HepG2 (cell line): Measurements from ENCODE around the gene TMEM198. TPM values are rescaled to one million over a fixed set of nuclear protein-coding genes. Genes with fewer than 3 reads are reported as not detected.

Experiments
- BRCA1 ChIP-seq: sonication (generic); formaldehyde crosslinking; IDR thresholded peaks from 2 replicates; pipeline ENCODE4 v1.4.0; 2020; ENCODE audit warnings: missing genetic modification reagents
- ISL2 ChIP-seq: sonication (generic); formaldehyde crosslinking; IDR thresholded peaks from 2 replicates; pipeline ENCODE4 v1.5.0; 2020; ENCODE audit warnings: missing genetic modification reagents
- MTF1 ChIP-seq: sonication (generic); formaldehyde crosslinking; IDR thresholded peaks from 2 replicates; pipeline ENCODE4 v1.5.0; 2020; ENCODE audit warnings: missing genetic modification reagents
- PHF5A ChIP-seq: IDR thresholded peaks from one replicate; pipeline ENCODE4 v1.6.1; 2018; ENCODE audit warnings: low read depth, missing genetic modification reagents; ENCODE audit not compliant: unreplicated experiment
- RFXANK ChIP-seq: IDR thresholded peaks from 2 replicates; pipeline ENCODE4 v1.6.1; 2016
- SAP130 ChIP-seq: IDR thresholded peaks from 2 replicates; pipeline ENCODE4 v1.6.1; 2016; ENCODE audit warnings: low read depth
- ZNF703 ChIP-seq: sonication (generic); formaldehyde crosslinking; IDR thresholded peaks from 2 replicates; pipeline ENCODE4 v1.5.1; 2020; ENCODE audit warnings: missing genetic modification reagents, mild to moderate bottlenecking, moderate library complexity, borderline replicate concordance
- polyA plus RNA-seq, 8 experiments: library from polyadenylated mRNA; depleted of rRNA in 3 of 8; stranded (reverse) in 7 of 8; unstranded in 1 of 8; fragments of >200 nt; fragmentation: Illumina TruSeq in 4 of 8; extraction: Trizol in 4 of 8; gene quantifications; 2 replicates each; pipeline versions ENCODE4 v1.2.1 to v1.2.3, GENCODE V29; 2011 to 2016; ENCODE audit warnings: low read depth in 4 of 8, missing spikeins in 1 of 8, mixed read lengths in 1 of 8; ENCODE audit not compliant: insufficient read depth in 1 of 8
- total RNA-seq, 5 experiments: library from RNA; depleted of rRNA; stranded (reverse); fragments of >200 nt; fragmentation: Illumina TruSeq; extraction: Trizol; gene quantifications; 2 replicates each; pipeline ENCODE4 v1.2.3, GENCODE V29; 2016; ENCODE audit warnings: low read depth in 1 of 5
- TF ChIP-seq, protein P1 (sequence below): sonication (generic); formaldehyde crosslinking; IDR thresholded peaks from 2 replicates; pipeline ENCODE4 v1.4.0; 2020; ENCODE audit warnings: missing genetic modification reagents, borderline replicate concordance
- TF ChIP-seq, protein P2 (sequence below): sonication (generic); formaldehyde crosslinking; IDR thresholded peaks from 2 replicates; pipeline ENCODE4 v1.5.1; 2020; ENCODE audit warnings: missing genetic modification reagents, mild to moderate bottlenecking, borderline replicate concordance
- TF ChIP-seq, protein P3 (sequence below): sonication (generic); formaldehyde crosslinking; IDR thresholded peaks from 2 replicates; pipeline ENCODE4 v1.5.1; 2020; ENCODE audit warnings: mild to moderate bottlenecking, missing genetic modification reagents, moderate library complexity
- TF ChIP-seq, protein P4 (sequence below): sonication (generic); formaldehyde crosslinking; IDR thresholded peaks from 2 replicates; pipeline ENCODE4 v1.8.0; 2022; ENCODE audit warnings: missing genetic modification reagents, low read depth, mild to moderate bottlenecking, borderline replicate concordance
- TF ChIP-seq, protein P5 (sequence below): IDR thresholded peaks from 2 replicates; pipeline ENCODE4 v1.6.1; 2016
- TF ChIP-seq, protein P6 (sequence below): sonication (generic); formaldehyde crosslinking; IDR thresholded peaks from 2 replicates; pipeline ENCODE4 v1.5.0; 2020; ENCODE audit warnings: missing genetic modification reagents, mild to moderate bottlenecking, borderline replicate concordance
- TF ChIP-seq, protein P7 (sequence below): sonication (generic); formaldehyde crosslinking; IDR thresholded peaks from 2 replicates; pipeline ENCODE4 v1.4.0; 2020; ENCODE audit warnings: missing genetic modification reagents

The TMEM198 gene
- total and polyA plus RNA-seq, 2 of the 13 experiments (the other 11 are each of a cell fraction or from before 2014, with no cell fraction given): 17.3 to 23.5 TPM

DNA sequence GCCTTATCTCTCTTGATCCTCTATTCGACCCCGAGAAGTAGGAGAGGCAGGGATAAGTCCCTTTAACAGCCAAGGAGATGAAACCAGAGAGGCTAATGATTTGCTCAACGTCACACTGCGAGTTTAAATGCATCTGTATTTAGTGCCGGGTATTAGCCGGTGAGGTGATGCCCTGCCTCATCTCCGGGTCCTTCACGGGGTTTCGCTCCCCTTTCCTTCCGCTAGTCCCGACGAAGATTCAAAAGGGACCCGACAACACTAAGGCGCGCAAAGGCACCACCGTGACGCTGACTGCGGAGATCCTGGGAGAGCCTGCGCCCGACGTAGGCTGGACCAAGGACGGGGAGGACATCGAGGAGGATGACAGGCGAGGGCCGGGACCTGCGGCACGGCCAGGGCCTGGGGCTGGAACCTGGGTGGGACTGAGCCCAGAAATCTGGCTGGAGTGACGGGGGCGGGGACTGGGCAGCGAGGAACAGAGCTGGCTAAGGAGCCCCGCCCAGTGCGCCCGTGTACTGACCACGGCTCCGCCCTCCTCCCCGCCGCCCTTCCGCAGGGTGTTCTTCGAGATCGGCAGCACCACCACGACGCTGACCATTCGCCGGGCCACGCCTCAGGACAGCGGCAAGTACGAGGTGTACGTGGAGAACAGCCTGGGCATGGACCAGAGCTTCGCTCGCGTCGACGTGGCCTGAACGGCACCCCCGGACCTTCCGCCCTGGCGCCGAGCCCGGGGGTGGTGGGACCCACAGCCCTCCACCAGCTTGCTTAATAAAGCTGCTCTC is 46.1 kb upstream of the TMEM198 start (continued):
- TF ChIP-seq, protein P1, sequence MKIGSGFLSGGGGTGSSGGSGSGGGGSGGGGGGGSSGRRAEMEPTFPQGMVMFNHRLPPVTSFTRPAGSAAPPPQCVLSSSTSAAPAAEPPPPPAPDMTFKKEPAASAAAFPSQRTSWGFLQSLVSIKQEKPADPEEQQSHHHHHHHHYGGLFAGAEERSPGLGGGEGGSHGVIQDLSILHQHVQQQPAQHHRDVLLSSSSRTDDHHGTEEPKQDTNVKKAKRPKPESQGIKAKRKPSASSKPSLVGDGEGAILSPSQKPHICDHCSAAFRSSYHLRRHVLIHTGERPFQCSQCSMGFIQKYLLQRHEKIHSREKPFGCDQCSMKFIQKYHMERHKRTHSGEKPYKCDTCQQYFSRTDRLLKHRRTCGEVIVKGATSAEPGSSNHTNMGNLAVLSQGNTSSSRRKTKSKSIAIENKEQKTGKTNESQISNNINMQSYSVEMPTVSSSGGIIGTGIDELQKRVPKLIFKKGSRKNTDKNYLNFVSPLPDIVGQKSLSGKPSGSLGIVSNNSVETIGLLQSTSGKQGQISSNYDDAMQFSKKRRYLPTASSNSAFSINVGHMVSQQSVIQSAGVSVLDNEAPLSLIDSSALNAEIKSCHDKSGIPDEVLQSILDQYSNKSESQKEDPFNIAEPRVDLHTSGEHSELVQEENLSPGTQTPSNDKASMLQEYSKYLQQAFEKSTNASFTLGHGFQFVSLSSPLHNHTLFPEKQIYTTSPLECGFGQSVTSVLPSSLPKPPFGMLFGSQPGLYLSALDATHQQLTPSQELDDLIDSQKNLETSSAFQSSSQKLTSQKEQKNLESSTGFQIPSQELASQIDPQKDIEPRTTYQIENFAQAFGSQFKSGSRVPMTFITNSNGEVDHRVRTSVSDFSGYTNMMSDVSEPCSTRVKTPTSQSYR (CRISPR knock-in tag): no peak
- TF ChIP-seq, protein P2, sequence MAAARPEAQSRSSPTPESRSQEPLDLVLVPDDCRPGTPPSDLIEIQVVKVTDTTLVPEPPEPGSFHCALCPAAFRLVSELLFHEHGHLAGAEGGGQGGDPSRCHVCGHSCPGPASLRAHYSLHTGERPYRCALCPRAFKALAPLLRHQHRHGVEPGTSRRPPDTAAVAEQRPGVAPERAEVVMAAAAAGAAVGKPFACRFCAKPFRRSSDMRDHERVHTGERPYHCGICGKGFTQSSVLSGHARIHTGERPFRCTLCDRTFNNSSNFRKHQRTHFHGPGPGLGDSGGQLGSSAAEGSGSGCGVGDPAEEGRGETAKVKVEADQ: peak; percentile 16; the same call in 1 of the 2 replicates
- TF ChIP-seq, protein P3, sequence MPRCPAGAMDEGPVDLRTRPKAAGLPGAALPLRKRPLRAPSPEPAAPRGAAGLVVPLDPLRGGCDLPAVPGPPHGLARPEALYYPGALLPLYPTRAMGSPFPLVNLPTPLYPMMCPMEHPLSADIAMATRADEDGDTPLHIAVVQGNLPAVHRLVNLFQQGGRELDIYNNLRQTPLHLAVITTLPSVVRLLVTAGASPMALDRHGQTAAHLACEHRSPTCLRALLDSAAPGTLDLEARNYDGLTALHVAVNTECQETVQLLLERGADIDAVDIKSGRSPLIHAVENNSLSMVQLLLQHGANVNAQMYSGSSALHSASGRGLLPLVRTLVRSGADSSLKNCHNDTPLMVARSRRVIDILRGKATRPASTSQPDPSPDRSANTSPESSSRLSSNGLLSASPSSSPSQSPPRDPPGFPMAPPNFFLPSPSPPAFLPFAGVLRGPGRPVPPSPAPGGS (CRISPR knock-in tag): peak; percentile 84
- TF ChIP-seq, protein P4, sequence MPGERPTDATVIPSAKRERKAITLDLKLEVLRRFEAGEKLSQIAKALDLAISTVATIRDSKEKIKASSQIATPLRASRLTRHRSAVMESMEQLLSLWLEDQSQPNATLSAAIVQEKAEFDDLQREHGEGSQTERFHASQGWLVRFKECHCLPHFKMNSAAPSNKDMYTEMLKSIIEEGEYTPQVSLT (CRISPR knock-in tag): no peak
- TF ChIP-seq, protein P5, sequence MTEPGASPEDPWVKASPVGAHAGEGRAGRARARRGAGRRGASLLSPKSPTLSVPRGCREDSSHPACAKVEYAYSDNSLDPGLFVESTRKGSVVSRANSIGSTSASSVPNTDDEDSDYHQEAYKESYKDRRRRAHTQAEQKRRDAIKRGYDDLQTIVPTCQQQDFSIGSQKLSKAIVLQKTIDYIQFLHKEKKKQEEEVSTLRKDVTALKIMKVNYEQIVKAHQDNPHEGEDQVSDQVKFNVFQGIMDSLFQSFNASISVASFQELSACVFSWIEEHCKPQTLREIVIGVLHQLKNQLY (CRISPR knock-in tag): no peak
- TF ChIP-seq RFXANK (CRISPR knock-in tag) (no peak), SAP130 (CRISPR knock-in tag) (peak; percentile 77; the same call in 1 of the 2 replicates), BRCA1 (CRISPR knock-in tag) (no peak; the same call in 1 of the 2 replicates), ZNF703 (CRISPR knock-in tag) (no peak; the same call in 1 of the 2 replicates), MTF1 (CRISPR knock-in tag) (no peak), ISL2 (no peak), PHF5A (CRISPR knock-in tag) (no peak)
- TF ChIP-seq, protein P6, sequence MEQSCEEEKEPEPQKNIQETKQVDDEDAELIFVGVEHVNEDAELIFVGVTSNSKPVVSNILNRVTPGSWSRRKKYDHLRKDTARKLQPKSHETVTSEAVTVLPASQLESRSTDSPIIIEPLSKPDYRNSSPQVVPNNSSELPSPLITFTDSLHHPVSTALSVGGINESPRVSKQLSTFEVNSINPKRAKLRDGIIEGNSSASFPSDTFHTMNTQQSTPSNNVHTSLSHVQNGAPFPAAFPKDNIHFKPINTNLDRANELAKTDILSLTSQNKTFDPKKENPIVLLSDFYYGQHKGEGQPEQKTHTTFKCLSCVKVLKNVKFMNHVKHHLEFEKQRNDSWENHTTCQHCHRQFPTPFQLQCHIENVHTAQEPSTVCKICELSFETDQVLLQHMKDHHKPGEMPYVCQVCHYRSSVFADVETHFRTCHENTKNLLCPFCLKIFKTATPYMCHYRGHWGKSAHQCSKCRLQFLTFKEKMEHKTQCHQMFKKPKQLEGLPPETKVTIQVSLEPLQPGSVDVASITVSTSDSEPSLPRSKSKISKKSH (CRISPR knock-in tag): peak; percentile 19
- TF ChIP-seq, protein P7, sequence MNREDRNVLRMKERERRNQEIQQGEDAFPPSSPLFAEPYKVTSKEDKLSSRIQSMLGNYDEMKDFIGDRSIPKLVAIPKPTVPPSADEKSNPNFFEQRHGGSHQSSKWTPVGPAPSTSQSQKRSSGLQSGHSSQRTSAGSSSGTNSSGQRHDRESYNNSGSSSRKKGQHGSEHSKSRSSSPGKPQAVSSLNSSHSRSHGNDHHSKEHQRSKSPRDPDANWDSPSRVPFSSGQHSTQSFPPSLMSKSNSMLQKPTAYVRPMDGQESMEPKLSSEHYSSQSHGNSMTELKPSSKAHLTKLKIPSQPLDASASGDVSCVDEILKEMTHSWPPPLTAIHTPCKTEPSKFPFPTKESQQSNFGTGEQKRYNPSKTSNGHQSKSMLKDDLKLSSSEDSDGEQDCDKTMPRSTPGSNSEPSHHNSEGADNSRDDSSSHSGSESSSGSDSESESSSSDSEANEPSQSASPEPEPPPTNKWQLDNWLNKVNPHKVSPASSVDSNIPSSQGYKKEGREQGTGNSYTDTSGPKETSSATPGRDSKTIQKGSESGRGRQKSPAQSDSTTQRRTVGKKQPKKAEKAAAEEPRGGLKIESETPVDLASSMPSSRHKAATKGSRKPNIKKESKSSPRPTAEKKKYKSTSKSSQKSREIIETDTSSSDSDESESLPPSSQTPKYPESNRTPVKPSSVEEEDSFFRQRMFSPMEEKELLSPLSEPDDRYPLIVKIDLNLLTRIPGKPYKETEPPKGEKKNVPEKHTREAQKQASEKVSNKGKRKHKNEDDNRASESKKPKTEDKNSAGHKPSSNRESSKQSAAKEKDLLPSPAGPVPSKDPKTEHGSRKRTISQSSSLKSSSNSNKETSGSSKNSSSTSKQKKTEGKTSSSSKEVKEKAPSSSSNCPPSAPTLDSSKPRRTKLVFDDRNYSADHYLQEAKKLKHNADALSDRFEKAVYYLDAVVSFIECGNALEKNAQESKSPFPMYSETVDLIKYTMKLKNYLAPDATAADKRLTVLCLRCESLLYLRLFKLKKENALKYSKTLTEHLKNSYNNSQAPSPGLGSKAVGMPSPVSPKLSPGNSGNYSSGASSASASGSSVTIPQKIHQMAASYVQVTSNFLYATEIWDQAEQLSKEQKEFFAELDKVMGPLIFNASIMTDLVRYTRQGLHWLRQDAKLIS (CRISPR knock-in tag): no peak; the same call in 1 of the 2 replicates
